ENCODE results near the gene CACNA2D3. TPM values are rescaled to one million over a fixed set of nuclear protein-coding genes. Genes with fewer than 3 reads are reported as not detected.
A peak's percentile ranks its signal among the peaks of the same experiment; 100 is the strongest.

CACNA2D3 gene
- total and polyA plus RNA-seq, 4 experiments from 2014 or later, result not detected

DNA sequence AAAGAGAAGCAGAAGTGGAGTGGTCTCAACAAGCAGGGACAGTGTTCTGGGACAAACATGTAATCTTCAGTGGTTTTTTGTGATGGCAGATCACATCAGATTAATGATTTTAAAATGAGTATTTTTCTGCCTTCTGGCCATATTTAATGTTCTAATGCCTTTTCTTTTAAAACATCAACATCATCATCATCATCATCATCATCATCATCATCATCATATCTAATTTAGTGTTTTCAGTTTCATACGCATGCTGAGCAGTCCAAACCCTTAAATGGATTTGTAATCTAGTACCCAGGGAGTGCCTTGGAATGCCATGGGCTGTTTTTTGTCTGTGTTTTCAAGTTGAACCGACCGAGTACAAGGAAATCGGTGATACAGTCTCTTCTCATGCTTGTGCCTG is 68.9 kb downstream of the CACNA2D3 start:
- Mint-ChIP-seq H3K27ac (peak overlapping the region in 1 of 7 donors; percentile 71), H3K36me3 (no peaks in the 10 kb centered on the region), H3K27me3 (no peaks in the 10 kb centered on the region), H3K9me3 (peaks cover 4 to 13% (median 5%) of the 10 kb centered on the region in 8 donors), H3K4me3 (no peak overlapping the region), H3K4me1 (no peaks in the 10 kb centered on the region)
- DNase-seq, result no peak
- Histone ChIP-seq H3K9me3 (ENCODE audit: control insufficient read depth in 1 of 2, low read length in 2 of 2) (no peaks in the 10 kb centered on the region), H3K27ac (ENCODE audit: low read depth, low read length) (no peak overlapping the region), H3K4me1 (ENCODE audit: insufficient read depth, low read length) (no peaks in the 10 kb centered on the region), H3K4me3 (ENCODE audit: low read length in 2 of 2) (no peak overlapping the region), H3K27me3 (ENCODE audit: insufficient read depth, low read length) (no peaks in the 10 kb centered on the region), H3K36me3 (ENCODE audit: insufficient read depth, low read length) (no peaks in the 10 kb centered on the region)
- POLR2A ChIA-PET (ENCODE audit: partially characterized antibody), result no interaction called here
- intact Hi-C loops (cut with micrococcal nuclease), result no loop called here
- CTCF ChIA-PET (ENCODE audit: partially characterized antibody), result no interaction called here

DNA sequence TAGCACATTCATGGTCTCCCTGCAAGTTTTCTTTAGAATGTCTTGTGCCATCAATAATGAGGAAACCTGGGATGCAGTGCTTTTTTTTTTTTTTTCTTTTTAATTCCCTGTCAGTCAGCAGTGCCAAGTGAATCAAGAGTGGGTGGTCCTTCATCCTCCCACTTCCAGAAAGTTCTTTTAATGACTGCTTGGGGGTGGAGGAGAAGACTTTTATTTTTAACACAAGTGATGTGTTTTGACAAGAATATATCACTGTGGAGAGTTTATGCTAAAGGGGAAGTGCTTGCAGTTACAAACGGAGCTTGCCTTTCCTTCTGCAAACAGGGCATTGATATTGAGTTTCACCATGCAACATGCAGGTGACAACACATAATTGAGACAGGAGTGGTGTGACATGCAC is 69.7 kb downstream of the CACNA2D3 start:
- no peak overlapping the region for H3K27ac Mint-ChIP-seq
- peaks cover 4 to 13% (median 4%) of the 10 kb centered on the region in 8 donors for H3K9me3 Mint-ChIP-seq
- Histone ChIP-seq H3K27me3 (ENCODE audit: insufficient read depth, low read length) (no peaks in the 10 kb centered on the region), H3K4me1 (ENCODE audit: insufficient read depth, low read length) (no peaks in the 10 kb centered on the region), H3K4me3 (ENCODE audit: low read length in 2 of 2) (no peak overlapping the region), H3K27ac (ENCODE audit: low read depth, low read length) (no peak overlapping the region), H3K9me3 (ENCODE audit: control insufficient read depth in 1 of 2, low read length in 2 of 2) (no peaks in the 10 kb centered on the region), H3K36me3 (ENCODE audit: insufficient read depth, low read length) (no peaks in the 10 kb centered on the region)
- intact Hi-C loops (cut with micrococcal nuclease), result no loop called here
- no peak for DNase-seq
- ChIA-PET POLR2A (ENCODE audit: partially characterized antibody) (no interaction called here), CTCF (ENCODE audit: partially characterized antibody) (no interaction called here)
- H3K27me3 Mint-ChIP-seq, result no peaks in the 10 kb centered on the region
- H3K36me3 Mint-ChIP-seq, result no peaks in the 10 kb centered on the region
- no peak overlapping the region for H3K4me3 Mint-ChIP-seq
- H3K4me1 Mint-ChIP-seq, result no peaks in the 10 kb centered on the region

DNA sequence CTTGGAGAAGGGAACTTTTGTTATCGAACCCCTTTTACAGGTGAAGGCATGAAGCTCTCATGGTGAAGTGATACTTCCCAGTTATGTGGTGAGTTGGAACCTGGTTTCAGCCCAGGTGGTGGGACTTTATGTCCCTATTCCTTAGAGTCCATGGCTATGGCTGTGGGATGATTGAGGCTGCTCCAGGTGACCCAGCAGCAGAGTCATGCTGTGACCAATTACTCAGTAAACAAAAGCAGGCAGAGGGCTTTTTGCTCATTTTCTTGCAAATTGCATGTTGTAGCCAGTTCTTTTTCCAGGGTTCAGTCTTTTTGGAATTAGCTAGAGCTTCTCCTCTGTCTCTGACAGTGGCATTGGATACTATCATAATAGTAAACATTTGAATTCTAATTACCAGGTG is 70.7 kb downstream of the CACNA2D3 start:
- Mint-ChIP-seq H3K27ac (no peak overlapping the region), H3K36me3 (no peaks in the 10 kb centered on the region), H3K27me3 (peaks cover 0 to 3% of the 10 kb centered on the region in 2 donors), H3K4me3 (no peak overlapping the region), H3K4me1 (no peaks in the 10 kb centered on the region), H3K9me3 (peaks cover 0 to 12% (median 4%) of the 10 kb centered on the region in 8 donors)
- Histone ChIP-seq H3K36me3 (ENCODE audit: insufficient read depth, low read length) (no peaks in the 10 kb centered on the region), H3K4me3 (ENCODE audit: low read length in 2 of 2) (no peak overlapping the region), H3K4me1 (ENCODE audit: insufficient read depth, low read length) (no peaks in the 10 kb centered on the region), H3K27ac (ENCODE audit: low read depth, low read length) (no peak overlapping the region), H3K9me3 (ENCODE audit: control insufficient read depth in 1 of 2, low read length in 2 of 2) (no peaks in the 10 kb centered on the region), H3K27me3 (ENCODE audit: insufficient read depth, low read length) (no peaks in the 10 kb centered on the region)
- intact Hi-C loops (cut with micrococcal nuclease), result no loop called here
- DNase-seq, result no peak
- CTCF ChIA-PET (ENCODE audit: partially characterized antibody), result no interaction called here
- POLR2A ChIA-PET (ENCODE audit: partially characterized antibody), result no interaction called here

DNA sequence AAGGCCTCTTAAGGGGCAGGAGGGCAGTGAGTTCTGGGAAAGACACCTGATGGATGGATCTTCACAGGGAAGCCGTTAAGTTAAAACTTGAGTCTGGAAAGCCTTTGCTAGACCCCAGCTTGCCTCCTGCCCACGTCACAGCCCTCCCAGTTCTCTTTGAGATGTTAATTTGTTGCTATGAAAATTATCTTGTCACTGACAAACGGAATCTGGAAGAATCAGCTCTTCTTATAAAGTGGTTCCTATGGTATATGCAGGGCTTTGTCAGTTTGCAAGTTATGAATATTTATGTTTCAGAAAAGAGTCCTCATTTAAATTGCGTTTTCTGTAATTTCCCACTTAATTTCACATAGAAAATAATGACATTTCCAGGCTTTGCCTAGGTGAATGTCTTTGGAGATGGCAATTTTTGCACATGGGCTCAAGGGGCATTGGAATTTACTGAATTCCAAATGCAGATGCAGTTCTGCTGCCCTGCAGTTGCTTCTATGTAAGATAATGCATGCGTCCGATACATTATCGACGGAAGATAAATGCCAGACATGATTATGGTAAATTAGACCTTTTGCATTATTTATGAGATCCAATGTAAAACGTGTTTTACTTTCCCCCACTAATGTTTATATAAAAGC is 74.1 kb downstream of the CACNA2D3 start:
- H3K27me3 Mint-ChIP-seq, result peaks cover 1 to 3% of the 10 kb centered on the region in 2 donors
- Histone ChIP-seq H3K9me3 (ENCODE audit: control insufficient read depth in 1 of 2, low read length in 2 of 2) (no peaks in the 10 kb centered on the region), H3K4me1 (ENCODE audit: insufficient read depth, low read length) (no peaks in the 10 kb centered on the region), H3K4me3 (ENCODE audit: low read length in 2 of 2) (no peak overlapping the region), H3K36me3 (ENCODE audit: insufficient read depth, low read length) (no peaks in the 10 kb centered on the region), H3K27me3 (ENCODE audit: insufficient read depth, low read length) (no peaks in the 10 kb centered on the region), H3K27ac (ENCODE audit: low read depth, low read length) (no peak overlapping the region)
- H3K9me3 Mint-ChIP-seq, result peaks cover 0 to 3% (median under 1%) of the 10 kb centered on the region in 8 donors
- intact Hi-C loops (cut with micrococcal nuclease), result no loop called here
- no peak for DNase-seq
- H3K36me3 Mint-ChIP-seq, result no peaks in the 10 kb centered on the region
- ChIA-PET CTCF (ENCODE audit: partially characterized antibody) (no interaction called here), POLR2A (ENCODE audit: partially characterized antibody) (no interaction called here)
- no peak overlapping the region for H3K27ac Mint-ChIP-seq
- no peak overlapping the region for H3K4me3 Mint-ChIP-seq
- no peaks in the 10 kb centered on the region for H3K4me1 Mint-ChIP-seq

DNA sequence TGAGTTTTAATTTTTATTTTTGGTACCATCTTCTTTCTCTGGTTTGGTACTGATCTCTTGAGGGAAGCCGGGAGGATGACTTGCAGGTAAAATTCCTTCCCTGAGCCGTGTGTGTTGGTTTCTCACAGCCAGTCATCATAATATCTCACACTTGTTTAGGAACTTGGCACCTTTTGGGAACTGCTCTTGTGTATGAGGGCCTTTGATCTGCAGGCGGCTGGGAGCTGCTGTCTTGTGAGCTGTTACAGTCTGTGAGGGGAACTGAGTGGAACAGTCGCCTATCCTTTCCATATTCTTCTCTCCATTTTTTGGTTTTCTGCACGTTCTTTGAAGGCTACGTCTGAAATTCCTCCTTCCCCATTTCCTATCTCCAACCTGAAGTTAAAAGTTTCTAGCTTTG is 75.2 kb downstream of the CACNA2D3 start:
- intact Hi-C loops (cut with micrococcal nuclease), result no loop called here
- Histone ChIP-seq H3K9me3 (ENCODE audit: control insufficient read depth in 1 of 2, low read length in 2 of 2) (no peaks in the 10 kb centered on the region), H3K4me1 (ENCODE audit: insufficient read depth, low read length) (no peaks in the 10 kb centered on the region), H3K36me3 (ENCODE audit: insufficient read depth, low read length) (no peaks in the 10 kb centered on the region), H3K4me3 (ENCODE audit: low read length in 2 of 2) (no peak overlapping the region), H3K27me3 (ENCODE audit: insufficient read depth, low read length) (no peaks in the 10 kb centered on the region), H3K27ac (ENCODE audit: low read depth, low read length) (no peak overlapping the region)
- H3K27me3 Mint-ChIP-seq, result peaks cover 3% of the 10 kb centered on the region in 2 donors
- H3K27ac Mint-ChIP-seq, result no peak overlapping the region
- H3K9me3 Mint-ChIP-seq, result peaks cover 0 to 3% (median 0%) of the 10 kb centered on the region in 8 donors
- DNase-seq, result no peak
- ChIA-PET POLR2A (ENCODE audit: partially characterized antibody) (no interaction called here), CTCF (ENCODE audit: partially characterized antibody) (no interaction called here)
- H3K36me3 Mint-ChIP-seq, result no peaks in the 10 kb centered on the region
- no peak overlapping the region for H3K4me3 Mint-ChIP-seq
- H3K4me1 Mint-ChIP-seq, result no peaks in the 10 kb centered on the region

DNA sequence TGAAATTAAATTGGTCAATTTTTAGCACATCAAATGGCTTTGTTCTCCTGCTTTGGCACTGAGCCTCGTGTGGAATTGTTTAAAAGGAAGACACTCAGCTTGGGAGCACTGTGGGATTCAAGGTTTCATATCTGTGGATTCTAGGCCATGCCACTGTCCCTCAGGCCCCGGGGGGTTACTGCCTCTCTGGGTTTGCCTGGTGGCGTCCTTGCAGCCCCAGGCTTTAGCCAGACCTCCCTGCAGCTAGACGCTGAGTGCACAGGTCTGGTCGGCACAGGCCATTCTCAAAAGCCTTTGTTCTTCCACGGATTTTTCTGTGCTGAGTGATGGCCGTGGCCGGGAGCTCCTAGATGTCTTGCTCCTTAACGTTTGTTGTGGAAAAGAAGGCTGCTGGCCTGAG is 76.2 kb downstream of the CACNA2D3 start:
- intact Hi-C loops (cut with micrococcal nuclease), result no loop called here
- Histone ChIP-seq H3K9me3 (ENCODE audit: control insufficient read depth in 1 of 2, low read length in 2 of 2) (no peaks in the 10 kb centered on the region), H3K27ac (ENCODE audit: low read depth, low read length) (no peak overlapping the region), H3K36me3 (ENCODE audit: insufficient read depth, low read length) (no peaks in the 10 kb centered on the region), H3K4me3 (ENCODE audit: low read length in 2 of 2) (no peak overlapping the region), H3K4me1 (ENCODE audit: insufficient read depth, low read length) (no peaks in the 10 kb centered on the region), H3K27me3 (ENCODE audit: insufficient read depth, low read length) (no peaks in the 10 kb centered on the region)
- peaks cover 0 to 3% (median 0%) of the 10 kb centered on the region in 8 donors for H3K9me3 Mint-ChIP-seq
- H3K27ac Mint-ChIP-seq, result no peak overlapping the region
- ChIA-PET CTCF (ENCODE audit: partially characterized antibody) (no interaction called here), POLR2A (ENCODE audit: partially characterized antibody) (no interaction called here)
- peaks cover 3% of the 10 kb centered on the region in 2 donors for H3K27me3 Mint-ChIP-seq
- H3K36me3 Mint-ChIP-seq, result no peaks in the 10 kb centered on the region
- no peak overlapping the region for H3K4me3 Mint-ChIP-seq
- no peaks in the 10 kb centered on the region for H3K4me1 Mint-ChIP-seq
- no peak for DNase-seq

DNA sequence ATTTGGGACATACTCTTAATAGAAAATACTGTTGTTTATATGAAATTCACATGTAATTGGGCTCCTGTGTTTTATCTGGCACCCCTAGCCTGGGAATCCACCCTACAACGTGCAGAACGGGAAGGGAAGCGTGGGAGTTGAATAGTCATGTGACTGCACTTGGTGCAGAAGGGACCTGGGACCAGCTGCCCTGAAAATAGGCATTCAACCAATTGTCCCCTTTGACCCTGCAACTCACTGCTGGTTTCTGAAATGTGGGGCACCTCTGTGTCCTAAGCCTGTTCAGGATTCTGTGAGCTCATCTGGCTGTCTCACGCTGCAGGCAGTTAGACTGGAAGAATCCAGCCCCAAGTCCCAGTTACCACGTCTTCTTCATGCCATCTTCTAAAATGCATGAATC is 79.7 kb downstream of the CACNA2D3 start:
- POLR2A ChIA-PET (ENCODE audit: partially characterized antibody), result no interaction called here
- intact Hi-C loops (cut with micrococcal nuclease), result no loop called here
- DNase-seq, result no peak
- Histone ChIP-seq H3K27ac (ENCODE audit: low read depth, low read length) (no peak overlapping the region), H3K27me3 (ENCODE audit: insufficient read depth, low read length) (no peaks in the 10 kb centered on the region), H3K36me3 (ENCODE audit: insufficient read depth, low read length) (no peaks in the 10 kb centered on the region), H3K9me3 (ENCODE audit: control insufficient read depth in 1 of 2, low read length in 2 of 2) (no peaks in the 10 kb centered on the region), H3K4me1 (ENCODE audit: insufficient read depth, low read length) (no peaks in the 10 kb centered on the region), H3K4me3 (ENCODE audit: low read length in 2 of 2) (no peak overlapping the region)
- Mint-ChIP-seq H3K4me3 (no peak overlapping the region), H3K9me3 (peaks cover 0 to 4% (median under 1%) of the 10 kb centered on the region in 8 donors), H3K36me3 (no peaks in the 10 kb centered on the region), H3K4me1 (no peaks in the 10 kb centered on the region), H3K27ac (no peak overlapping the region), H3K27me3 (peaks cover 3% of the 10 kb centered on the region in 2 donors)
- CTCF ChIA-PET (ENCODE audit: partially characterized antibody), result no interaction called here

All from CD4-positive, alpha-beta memory T cell (primary cell).